Psoas muscle (tissue), 8 donors: ENCODE data around the gene CES2. TPM values are rescaled to one million over a fixed set of nuclear protein-coding genes. Genes with fewer than 3 reads are reported as not detected.

Experiments
- ATAC-seq, 4 donors: fragments of 200-7000 bp; cut with Tn5 transposase; one replicate each; pipeline ENCODE4 v1.9.1; 2020; ENCODE audit warnings: moderate library complexity in 3 of 4, mild to moderate bottlenecking in 2 of 4
- DNase-seq, 2 donors: peaks; one replicate each; pipeline ENCODE4 v3.0.0-alpha.2; 2020
- H3K27ac ChIP-seq: fragments of 200-600 bp; one replicate; pipeline ENCODE4 v1.8.0; 2022
- H3K27me3 ChIP-seq, 3 donors: fragments of 200-600 bp in 1 of 3; one replicate each; pipeline versions ENCODE4 v1.6.1 to v1.8.0; 2013 to 2022; ENCODE audit warnings: low read length in 2 of 3, mild to moderate bottlenecking in 2 of 3, moderate library complexity in 1 of 3; ENCODE audit not compliant: insufficient read depth in 3 of 3
- H3K36me3 ChIP-seq, 2 donors: fragments of 200-600 bp in 1 of 2; one replicate each; pipeline versions ENCODE4 v1.6.1 to v1.8.0; 2013 to 2022; ENCODE audit warnings: low read depth in 1 of 2, mild to moderate bottlenecking in 1 of 2, moderate library complexity in 1 of 2; ENCODE audit not compliant: insufficient read depth in 1 of 2
- H3K4me1 ChIP-seq: fragments of 200-600 bp; one replicate; pipeline ENCODE4 v1.8.0; 2022
- H3K4me3 ChIP-seq: fragments of 200-600 bp; one replicate; pipeline ENCODE4 v1.8.0; 2022; ENCODE audit warnings: mild to moderate bottlenecking
- H3K9me3 ChIP-seq: fragments of 200-600 bp; one replicate; pipeline ENCODE4 v1.8.0; 2022
- CTCF ChIP-seq: fragments of 200-600 bp; IDR thresholded peaks from one replicate; pipeline ENCODE4 v1.8.0; 2022; ENCODE audit warnings: antibody characterized with exemption
- WGBS, 3 donors: extraction: QIAGEN DNeasy Blood & Tissue Kit; methylation state at CpG; one replicate each; pipeline versions ENCODE4 v1.1.6 to v1.1.7; 2013; 5-methylcytosine and 5-hydroxymethylcytosine counted together
- intact Hi-C, 2 donors: fragments of 100-400 bp; cut with DNase I; formaldehyde crosslinking; loops; one replicate each; pipeline versions ENCODE4 v1.11.0 to v1.14.2; 2022
- polyA plus RNA-seq, 3 donors: library from polyadenylated mRNA; stranded (reverse); fragments of 200-250 nt; gene quantifications; one replicate each; pipeline ENCODE4 v1.2.3, GENCODE V29; 2013
- total RNA-seq, 4 donors: library from RNA; stranded (reverse); fragmentation: NEBNext Ultra II Directional in 2 of 4; extraction: Animal tissue kit (Norgen Biotek cat#: 25700) in 2 of 4; gene quantifications; one replicate each; pipeline versions ENCODE4 v1.2.1 to v1.2.4, GENCODE V29; 2021 to 2023
- donor health status: healthy with polysubstance abuse.
- donor health status: DM: no; HTN: no; CAD: no; lungs with moderate emphysema.
- donor health status: Bipolar disorder and iron deficiency.
- donor health status: healthy.
- donor health status: DM: yes; HTN: yes; CAD: no.
- donor health status: DM: no; HTN: no; CAD: no.
- donor health status: DM: no; HTN: no; CAD: no.
- donor health status: DM: yes; HTN: yes; CAD: no.

The CES2 gene
- total and polyA plus RNA-seq, 7 donors, result 12.8 to 92.8 (median 22.7) TPM

DNA sequence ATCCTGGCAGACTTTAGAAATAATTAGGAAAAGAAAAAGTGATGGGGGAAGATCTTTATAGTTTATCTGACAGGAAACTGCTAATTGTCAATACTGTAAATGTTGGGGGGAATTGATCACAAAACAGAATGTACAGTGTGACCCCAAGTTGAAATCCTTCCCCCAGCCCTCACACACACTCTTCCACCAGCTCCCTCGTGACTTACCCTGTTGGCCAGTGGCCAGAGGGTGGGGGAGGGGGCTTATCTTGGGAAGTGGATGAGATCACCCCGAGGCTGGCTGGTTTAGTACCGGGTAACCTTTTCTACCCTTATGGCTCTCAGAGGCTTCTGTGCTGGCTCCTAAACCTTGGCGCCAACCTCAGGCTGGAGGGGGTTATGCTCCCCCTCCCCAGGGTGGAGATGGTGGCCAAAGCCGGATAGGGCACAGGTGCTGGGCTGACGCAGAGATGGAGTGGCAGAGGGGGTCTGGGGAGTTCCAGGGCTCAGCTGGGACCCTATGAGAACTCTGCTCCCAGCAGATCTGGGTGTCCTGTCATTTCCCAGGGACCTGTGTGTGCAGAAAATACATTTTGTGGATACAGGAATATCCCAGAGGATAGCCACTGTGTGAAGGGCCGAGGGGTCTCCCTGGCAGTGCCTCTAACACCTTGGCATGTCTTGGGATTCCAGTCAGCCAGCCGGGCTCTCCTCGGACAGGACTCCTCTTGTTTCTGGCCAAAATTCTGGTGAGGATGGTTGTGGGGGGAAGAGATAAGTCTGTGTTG, 35.2 kb upstream of the CES2 start:
- H3K27ac ChIP-seq, result peak overlapping the region; percentile 89
- peaks cover 57% of the 10 kb centered on the region for H3K4me1 ChIP-seq
- WGBS, 3 donors, result 16 to 22% (median 18%) methylated on average over 9 of the region's 9 CpGs
- H3K9me3 ChIP-seq, result no peaks in the 10 kb centered on the region
- no peak overlapping the region for H3K4me3 ChIP-seq
- peak; percentile 86 to 90 for DNase-seq
- peak; percentile 39 to 70 (median 50) for ATAC-seq
- no peaks in the 10 kb centered on the region for H3K36me3 ChIP-seq
- intact Hi-C loops, result loop anchor here (2.0 to 10.0 kb wide), 4 partner anchors 27 to 55 kb away; partner anchors contain the start of gene CIAO2B (in 1 of the 2)
- no peak for TF ChIP-seq CTCF
- no peaks in the 10 kb centered on the region for H3K27me3 ChIP-seq

DNA sequence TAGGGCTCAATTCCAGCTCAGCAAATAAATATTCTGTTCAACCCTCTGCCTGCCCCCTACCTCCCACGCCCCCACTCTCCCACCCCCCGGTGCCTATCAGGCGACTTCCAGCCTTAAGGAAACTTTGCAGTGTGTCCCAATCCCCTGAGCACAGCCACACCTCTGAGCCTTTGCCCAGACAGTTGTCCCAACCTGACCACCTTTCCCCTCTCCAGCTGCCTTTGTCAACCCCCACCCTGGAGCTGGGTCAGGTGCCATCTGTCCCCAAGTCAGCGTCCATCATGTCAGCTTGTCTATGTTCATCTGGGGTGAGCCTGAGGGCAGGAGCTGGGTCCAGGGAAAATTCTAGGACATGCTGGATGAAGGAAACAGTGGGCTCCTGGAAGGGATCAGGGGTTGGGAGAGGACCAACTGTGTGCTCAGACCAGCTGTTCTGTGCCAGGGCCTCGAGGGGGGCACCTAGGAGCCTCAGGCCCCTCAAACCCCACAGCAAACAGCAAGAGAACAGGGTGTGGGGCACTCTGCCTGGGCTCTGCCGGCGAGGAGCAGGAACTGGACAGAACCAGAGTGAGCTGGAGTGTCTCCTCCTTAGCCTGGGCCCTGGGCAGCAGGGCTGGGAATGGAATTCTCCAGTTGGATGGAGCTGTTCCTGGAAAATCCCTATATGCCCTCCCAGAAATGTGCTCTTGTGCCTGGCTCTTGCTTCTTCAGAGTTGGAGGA, 34.4 kb upstream of the CES2 start:
- no peaks in the 10 kb centered on the region for H3K9me3 ChIP-seq
- no peak for TF ChIP-seq CTCF
- DNase-seq, result peak; percentile 66 to 76
- ATAC-seq, result peak; percentile 67 to 71 (median 68)
- H3K4me3 ChIP-seq, result no peak overlapping the region
- WGBS, 3 donors, result 16 to 26% (median 18%) methylated on average over 7 of the region's 7 CpGs
- no peaks in the 10 kb centered on the region for H3K27me3 ChIP-seq
- peak overlapping the region; percentile 89 for H3K27ac ChIP-seq
- H3K36me3 ChIP-seq, result no peaks in the 10 kb centered on the region
- intact Hi-C loops, result loop anchor here in 1 of 2 donors (2.0 kb wide), 1 partner anchor 26 kb away; no protein-coding TSS in a partner anchor
- peaks cover 60% of the 10 kb centered on the region for H3K4me1 ChIP-seq

GRCh38 chr16:66901626-66902025, 33.7 kb upstream of the CES2 start:
- Histone ChIP-seq H3K27me3 (no peaks in the 10 kb centered on the region), H3K4me3 (no peak overlapping the region), H3K36me3 (no peaks in the 10 kb centered on the region), H3K9me3 (no peaks in the 10 kb centered on the region), H3K27ac (peak overlapping the region; percentile 89), H3K4me1 (peaks cover 60% of the 10 kb centered on the region)
- no peak for TF ChIP-seq CTCF
- 40 to 50% (median 42%) methylated on average over 10 of the region's 10 CpGs for WGBS, 3 donors
- DNase-seq (peak; percentile 71 to 78), ATAC-seq (peak; percentile 35 to 69 (median 59))
- intact Hi-C loops, result loop anchor here in 1 of 2 donors (2.0 kb wide), 2 partner anchors 17 to 25 kb away; partner anchors contain the start of gene CDH16

GRCh38 chr16:66902648-66903543, 32.4 kb upstream of the CES2 start:
- H3K36me3 ChIP-seq, result no peaks in the 10 kb centered on the region
- TF ChIP-seq CTCF, result no peak
- H3K4me3 ChIP-seq, result no peak overlapping the region
- H3K9me3 ChIP-seq, result no peaks in the 10 kb centered on the region
- ATAC-seq (peak in 2 of 4 donors; percentile 5 to 20), DNase-seq (peak in 1 of 2 donors; percentile 49)
- peak overlapping the region; percentile 89 for H3K27ac ChIP-seq
- intact Hi-C loops, result loop anchor here in 1 of 2 donors (2.0 kb wide), 1 partner anchor 16 kb away; the partner anchor contains the start of gene CDH16
- WGBS, 3 donors, result 23 to 28% (median 26%) methylated on average over 14 of the region's 14 CpGs
- H3K4me1 ChIP-seq, result peaks cover 60% of the 10 kb centered on the region
- no peaks in the 10 kb centered on the region for H3K27me3 ChIP-seq
